Stomach (tissue), 9 donors: Measurements from ENCODE around the gene BID. TPM values are rescaled to one million over a fixed set of nuclear protein-coding genes. Genes with fewer than 3 reads are reported as not detected.

Experiments
- DNase-seq, 2 donors: peaks; one replicate each; pipeline versions ENCODE4 v3.0.0 to v3.0.0-alpha.2; 2013 to 2019
- H3K27ac ChIP-seq, 5 donors: fragments of 200-600 bp in 4 of 5; sonication (generic) in 4 of 5; one replicate each; pipeline ENCODE4 v1.5.1; 2013 to 2019; ENCODE audit warnings: mild to moderate bottlenecking in 1 of 5, moderate library complexity in 1 of 5
- H3K27me3 ChIP-seq, 3 donors: fragments of 200-600 bp; sonication (generic); one replicate each; pipeline ENCODE4 v1.5.1; 2017 to 2019; ENCODE audit warnings: mixed run types in 1 of 3
- H3K36me3 ChIP-seq, 4 donors: fragments of 200-600 bp; sonication (generic); 1 replicate in 3 of 4; 2 replicates in 1 of 4; pipeline ENCODE4 v1.5.1; 2016 to 2019
- H3K4me1 ChIP-seq, 4 donors: fragments of 200-600 bp; sonication (generic); one replicate each; pipeline ENCODE4 v1.5.1; 2016 to 2019
- H3K4me3 ChIP-seq, 4 donors: fragments of 200-600 bp; sonication (generic) in 3 of 4; one replicate each; pipeline ENCODE4 v1.5.1; 2016 to 2019; ENCODE audit warnings: mild to moderate bottlenecking in 1 of 4
- H3K9me3 ChIP-seq, 4 donors: fragments of 200-600 bp; sonication (generic); one replicate each; pipeline ENCODE4 v1.5.1; 2016 to 2019
- CTCF ChIP-seq, 7 experiments: fragments of 450-650 bp in 4 of 7; fragments of 200-600 bp in 3 of 7; sonication (generic) in 3 of 7; IDR thresholded peaks; one replicate each; pipeline ENCODE4 v1.5.1; 2016 to 2019; ENCODE audit warnings: antibody characterized with exemption in 7 of 7, control low read depth in 2 of 7, mild to moderate bottlenecking in 1 of 7
- EP300 ChIP-seq: sonication (generic); formaldehyde crosslinking; IDR thresholded peaks from one replicate; pipeline ENCODE4 v1.6.1; 2017; ENCODE audit warnings: antibody characterized with exemption
- POLR2A ChIP-seq, 4 donors: fragments of 450-650 bp; IDR thresholded peaks; one replicate each; pipeline ENCODE4 v1.6.1; 2016; ENCODE audit warnings: antibody characterized with exemption in 4 of 4, control low read depth in 2 of 4, mild to moderate bottlenecking in 1 of 4, moderate library complexity in 1 of 4
- POLR2AphosphoS5 ChIP-seq, 3 donors: sonication (generic); formaldehyde crosslinking; IDR thresholded peaks; one replicate each; pipeline ENCODE4 v1.6.1; 2016; ENCODE audit warnings: antibody characterized with exemption in 3 of 3
- WGBS, 5 donors: extraction: QIAGEN DNeasy Blood & Tissue Kit in 3 of 5; methylation state at CpG; one replicate each; pipeline versions ENCODE4 v1.1.5 to v1.1.7; 2013 to 2018; 5-methylcytosine and 5-hydroxymethylcytosine counted together
- intact Hi-C: fragments of 100-400 bp; cut with DNase I; formaldehyde crosslinking; loops from one replicate; pipeline ENCODE4 v1.15.1; 2023; ENCODE audit warnings: low total_unique reads
- polyA plus RNA-seq, 3 donors: library from polyadenylated mRNA; stranded (reverse); fragments of 200-250 nt; gene quantifications; one replicate each; pipeline ENCODE4 v1.2.3, GENCODE V29; 2013
- total RNA-seq, 5 donors: library from RNA; depleted of rRNA; stranded (reverse); fragments of >200 nt; gene quantifications; one replicate each; pipeline versions ENCODE4 v1.1.0 to v1.2.3, GENCODE V29; 2014 to 2016
- donor health status: healthy with polysubstance abuse.
- donor health status: Bipolar disorder and iron deficiency.
- donor health status: healthy.

BID gene
- total and polyA plus RNA-seq, 8 donors, result 1.2 to 50.9 (median 19.7) TPM

- Histone ChIP-seq H3K27ac (no peak overlapping the region), H3K36me3 (peaks cover 20 to 56% (median 55%) of the 10 kb centered on the region in 4 donors), H3K4me1 (peaks cover 0 to 28% (median 16%) of the 10 kb centered on the region in 4 donors), H3K4me3 (no peak overlapping the region), H3K9me3 (no peaks in the 10 kb centered on the region), H3K27me3 (no peaks in the 10 kb centered on the region)
- TF ChIP-seq CTCF (IDR thresholded peaks at IDR 0.05) (no peak), EP300 (no peak), POLR2A (IDR thresholded peaks at IDR 0.05) (no peak), POLR2AphosphoS5 (IDR thresholded peaks at IDR 0.05) (no peak)
- DNase-seq, result no peak
- WGBS, 5 donors, result 84 to 88% (median 87%) methylated on average over 18 of the region's 18 CpGs
- intact Hi-C loops, result no loop called here
These were observed 47.1 kb downstream of the BID start for GRCh38 chr22:17726928-17727897.

DNA sequence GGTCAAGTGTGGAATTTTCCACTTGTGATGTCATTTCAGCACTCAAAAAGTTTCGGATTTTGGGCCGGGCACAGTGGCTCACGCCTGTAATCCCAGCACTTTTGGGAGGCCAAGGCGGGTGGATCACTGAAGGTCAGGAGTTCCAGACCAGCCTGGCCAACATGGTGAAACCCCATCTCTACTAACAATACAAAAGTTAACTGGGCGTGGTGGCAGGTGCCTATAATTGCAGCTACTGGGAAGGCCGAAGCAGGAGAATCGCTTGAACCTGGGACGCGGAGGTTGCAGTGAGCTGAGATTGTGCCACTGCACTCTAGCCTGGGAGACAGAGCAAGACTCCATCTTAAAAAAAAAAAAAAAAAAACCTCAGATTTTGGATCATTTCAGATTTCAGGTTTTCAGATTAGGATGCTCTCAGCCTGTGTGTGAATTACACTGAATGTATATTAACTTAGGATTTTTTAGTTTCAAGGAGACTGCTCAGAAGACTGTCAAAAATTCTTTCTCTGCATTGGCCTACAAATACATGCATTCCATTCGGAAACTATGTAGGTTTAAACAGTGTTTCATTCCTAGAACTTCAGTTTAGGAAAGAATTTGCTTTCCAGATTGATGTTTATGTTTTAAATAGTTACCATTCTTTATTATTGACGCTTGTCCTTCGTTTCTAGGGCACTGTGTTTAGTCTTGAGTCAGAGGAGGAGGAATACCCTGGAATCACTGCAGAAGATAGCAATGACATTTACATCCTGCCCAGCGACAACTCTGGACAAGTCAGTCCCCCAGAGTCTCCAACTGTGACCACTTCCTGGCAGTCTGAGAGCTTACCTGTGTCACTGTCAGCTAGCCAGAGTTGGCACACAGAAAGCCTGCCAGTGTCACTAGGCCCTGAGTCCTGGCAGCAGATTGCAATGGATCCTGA lies 48.0 kb downstream of the BID start:
- Histone ChIP-seq H3K9me3 (no peaks in the 10 kb centered on the region), H3K4me3 (no peak overlapping the region), H3K4me1 (peaks cover 0 to 28% (median 16%) of the 10 kb centered on the region in 4 donors), H3K36me3 (peaks cover 18 to 47% (median 46%) of the 10 kb centered on the region in 4 donors), H3K27ac (no peak overlapping the region), H3K27me3 (no peaks in the 10 kb centered on the region)
- 78 to 90% (median 86%) methylated on average over 13 of the region's 13 CpGs for WGBS, 5 donors
- TF ChIP-seq CTCF (IDR thresholded peaks at IDR 0.05) (no peak), POLR2AphosphoS5 (IDR thresholded peaks at IDR 0.05) (no peak), POLR2A (IDR thresholded peaks at IDR 0.05) (no peak), EP300 (no peak)
- no peak for DNase-seq
- intact Hi-C loops, result no loop called here

GRCh38 chr22:17725500-17725796 lies 48.8 kb downstream of the BID start:
- Histone ChIP-seq H3K27me3 (no peaks in the 10 kb centered on the region), H3K9me3 (no peaks in the 10 kb centered on the region), H3K36me3 (peaks cover 18 to 40% (median 39%) of the 10 kb centered on the region in 4 donors), H3K4me1 (peaks cover 0 to 28% (median 16%) of the 10 kb centered on the region in 4 donors), H3K27ac (peak overlapping the region in 2 of 5 donors; percentile 7 to 62), H3K4me3 (no peak overlapping the region)
- intact Hi-C loops, result no loop called here
- no peak for TF ChIP-seq POLR2A (IDR thresholded peaks at IDR 0.05)
- TF ChIP-seq POLR2AphosphoS5 (IDR thresholded peaks at IDR 0.05), result no peak
- no peak for TF ChIP-seq EP300
- TF ChIP-seq CTCF (IDR thresholded peaks at IDR 0.05), result no peak
- DNase-seq, result no peak
